Right lobe of liver (tissue), 6 donors: Measurements from ENCODE around the gene CEP295NL. TPM values are rescaled to one million over a fixed set of nuclear protein-coding genes. Genes with fewer than 3 reads are reported as not detected.
"Not testable (repeated sequence)": the region's sequence is repeated elsewhere in the genome, so short reads cannot be mapped to it uniquely, and the experiment has no call there.

ENCODE experiments used
- ATAC-seq, 4 donors: fragments of 200-7000 bp; cut with Tn5 transposase; one replicate each; pipeline ENCODE4 v1.9.1; 2020; ENCODE audit warnings: mild to moderate bottlenecking in 4 of 4, moderate library complexity in 4 of 4
- DNase-seq, 3 donors: peaks; one replicate each; pipeline ENCODE4 v3.0.0-alpha.2; 2020
- H3K27ac ChIP-seq, 3 donors: fragments of 200-600 bp; one replicate each; pipeline ENCODE4 v1.8.0; 2022
- H3K27me3 ChIP-seq, 2 donors: fragments of 200-600 bp; one replicate each; pipeline ENCODE4 v1.8.0; 2022
- H3K36me3 ChIP-seq, 4 donors: fragments of 200-600 bp; sonication (generic) in 1 of 4; one replicate each; pipeline versions ENCODE4 v1.5.1 to v1.8.0; 2017 to 2022; ENCODE audit warnings: control low read depth in 1 of 4
- H3K4me1 ChIP-seq, 4 donors: fragments of 200-600 bp; sonication (generic) in 1 of 4; one replicate each; pipeline versions ENCODE4 v1.5.1 to v1.8.0; 2017 to 2022; ENCODE audit warnings: control low read depth in 1 of 4
- H3K4me3 ChIP-seq, 3 donors: fragments of 200-600 bp; one replicate each; pipeline ENCODE4 v1.8.0; 2022
- H3K9me3 ChIP-seq, 4 donors: fragments of 200-600 bp; sonication (generic) in 1 of 4; one replicate each; pipeline versions ENCODE4 v1.5.1 to v1.8.0; 2017 to 2022; ENCODE audit warnings: control low read depth in 1 of 4
- CTCF ChIP-seq, 4 donors: fragments of 200-600 bp in 3 of 4; fragments of 450-650 bp in 1 of 4; IDR thresholded peaks; one replicate each; pipeline versions ENCODE4 v1.5.1 to v1.8.0; 2016 to 2022; ENCODE audit warnings: antibody characterized with exemption in 4 of 4, mild to moderate bottlenecking in 2 of 4
- POLR2A ChIP-seq: fragments of 450-650 bp; IDR thresholded peaks from one replicate; pipeline ENCODE4 v1.6.1; 2017; ENCODE audit warnings: antibody characterized with exemption, mild to moderate bottlenecking
- WGBS: methylation state at CpG from one replicate; pipeline ENCODE4 v1.1.6; 2018; ENCODE audit warnings: low coverage, low lambda C conversion rate; ENCODE audit not compliant: insufficient coverage; ENCODE audit errors: missing lambda C conversion rate; 5-methylcytosine and 5-hydroxymethylcytosine counted together
- intact Hi-C, 2 donors: fragments of 100-400 bp; cut with DNase I; formaldehyde crosslinking; loops; one replicate each; pipeline versions ENCODE4 v1.11.2 to v1.14.1; 2022
- total RNA-seq, 6 experiments: library from RNA; depleted of rRNA in 2 of 6; stranded (reverse); fragments of >200 nt in 2 of 6; fragmentation: NEBNext Ultra II Directional in 3 of 6; extraction: Animal tissue kit (Norgen Biotek cat#: 25700) in 3 of 6; gene quantifications; one replicate each; pipeline versions ENCODE4 v1.1.0 to v1.2.4, GENCODE V29; 2016 to 2023
- donor health status: DM: no; HTN: yes; CAD: no.
- donor health status: DM: no; HTN: no; CAD: no.
- donor health status: DM: no; HTN: no; CAD: no.
- donor health status: DM: no; HTN: yes; CAD: no.
- donor health status: DM: no; HTN: yes; CAD: no.

The CEP295NL gene
- total RNA-seq, 6 experiments from 2014 or later, result 0.19 to 1.0 (median 0.53) TPM

- peak in 2 of 4 donors; percentile 9 to 29 for ATAC-seq
- intact Hi-C loops, result no loop called here
- TF ChIP-seq CTCF (IDR thresholded peaks at IDR 0.05) (no peak), POLR2A (no peak)
- DNase-seq, result no peak
- H3K9me3 ChIP-seq, result no peaks in the 10 kb centered on the region
- no peaks in the 10 kb centered on the region for H3K36me3 ChIP-seq
- 45% methylated on average over 16 of the region's 21 CpGs for WGBS
- no peak overlapping the region for H3K4me3 ChIP-seq
- H3K4me1 ChIP-seq, result peaks cover 0 to 5% (median 0%) of the 10 kb centered on the region in 4 donors
- H3K27me3 ChIP-seq, result no peaks in the 10 kb centered on the region
- H3K27ac ChIP-seq, result peak overlapping the region in 2 of 3 donors; percentile 8 to 53
Observed at GRCh38 chr17:78891406-78892061, 11.5 kb downstream of the CEP295NL start.

GRCh38 chr17:78890498-78890897 is 12.5 kb downstream of the CEP295NL start:
- ATAC-seq, result peak; percentile 57 to 78 (median 61)
- H3K9me3 ChIP-seq, result no peaks in the 10 kb centered on the region
- no peaks in the 10 kb centered on the region for H3K36me3 ChIP-seq
- H3K4me1 ChIP-seq, result no peaks in the 10 kb centered on the region
- WGBS, result 59% methylated on average over 12 of the region's 16 CpGs
- H3K27ac ChIP-seq, result peak overlapping the region in 2 of 3 donors; percentile 53 to 57
- DNase-seq, result peak; percentile 64 to 82 (median 66)
- no peak overlapping the region for H3K4me3 ChIP-seq
- intact Hi-C loops, result no loop called here
- TF ChIP-seq POLR2A, result no peak
- no peak for TF ChIP-seq CTCF (IDR thresholded peaks at IDR 0.05)
- H3K27me3 ChIP-seq, result no peaks in the 10 kb centered on the region

GRCh38 chr17:78890096-78890495 is 12.9 kb downstream of the CEP295NL start:
- H3K4me1 ChIP-seq, ATAC-seq: not testable (repeated sequence)
- peak overlapping the region in 2 of 3 donors; percentile 37 to 57 for H3K27ac ChIP-seq

GRCh38 chr17:78889531-78889930 is 13.5 kb downstream of the CEP295NL start:
- intact Hi-C loops, result no loop called here
- DNase-seq (no peak), ATAC-seq (peak in 2 of 4 donors; percentile 23 to 39)
- Histone ChIP-seq H3K27me3 (no peaks in the 10 kb centered on the region), H3K9me3 (no peaks in the 10 kb centered on the region), H3K36me3 (no peaks in the 10 kb centered on the region), H3K27ac (peak overlapping the region in 2 of 3 donors; percentile 37 to 57), H3K4me3 (no peak overlapping the region), H3K4me1 (no peaks in the 10 kb centered on the region)
- TF ChIP-seq CTCF (IDR thresholded peaks at IDR 0.05) (no peak), POLR2A (no peak)
- 53% methylated on average over 5 of the region's 8 CpGs for WGBS

More at GRCh38 chr17:78890096-78890495, 12.9 kb downstream of the CEP295NL start:
- 38% methylated on average over 4 of the region's 11 CpGs for WGBS
- H3K27me3 ChIP-seq, H3K4me3 ChIP-seq, DNase-seq, intact Hi-C loops, H3K9me3 ChIP-seq, H3K36me3 ChIP-seq: not testable (repeated sequence)

GRCh38 chr17:78888941-78889518 is 14.0 kb downstream of the CEP295NL start:
- ATAC-seq (no peak), DNase-seq (no peak)
- no peak overlapping the region for H3K27ac ChIP-seq
- no peak for TF ChIP-seq POLR2A
- no peak for TF ChIP-seq CTCF (IDR thresholded peaks at IDR 0.05)
- no peaks in the 10 kb centered on the region for H3K27me3 ChIP-seq
- peaks cover 0 to 4% (median 0%) of the 10 kb centered on the region in 4 donors for H3K4me1 ChIP-seq
- intact Hi-C loops, result no loop called here
- no peaks in the 10 kb centered on the region for H3K9me3 ChIP-seq
- H3K36me3 ChIP-seq, result no peaks in the 10 kb centered on the region
- 70% methylated on average over 7 of the region's 10 CpGs for WGBS
- no peak overlapping the region for H3K4me3 ChIP-seq
